Stimulated activated CD8-positive, alpha-beta memory T cell treated with anti-CD3 and anti-CD28 coated beads, Interleukin-4, amount 100 ng/mL, for 48 hours (primary cell): ENCODE measurements around the gene MYO15A.

ENCODE experiments used
- DNase-seq: peaks from one replicate; pipeline ENCODE4 v3.0.0-alpha.2; 2020

MYO15A gene

DNA sequence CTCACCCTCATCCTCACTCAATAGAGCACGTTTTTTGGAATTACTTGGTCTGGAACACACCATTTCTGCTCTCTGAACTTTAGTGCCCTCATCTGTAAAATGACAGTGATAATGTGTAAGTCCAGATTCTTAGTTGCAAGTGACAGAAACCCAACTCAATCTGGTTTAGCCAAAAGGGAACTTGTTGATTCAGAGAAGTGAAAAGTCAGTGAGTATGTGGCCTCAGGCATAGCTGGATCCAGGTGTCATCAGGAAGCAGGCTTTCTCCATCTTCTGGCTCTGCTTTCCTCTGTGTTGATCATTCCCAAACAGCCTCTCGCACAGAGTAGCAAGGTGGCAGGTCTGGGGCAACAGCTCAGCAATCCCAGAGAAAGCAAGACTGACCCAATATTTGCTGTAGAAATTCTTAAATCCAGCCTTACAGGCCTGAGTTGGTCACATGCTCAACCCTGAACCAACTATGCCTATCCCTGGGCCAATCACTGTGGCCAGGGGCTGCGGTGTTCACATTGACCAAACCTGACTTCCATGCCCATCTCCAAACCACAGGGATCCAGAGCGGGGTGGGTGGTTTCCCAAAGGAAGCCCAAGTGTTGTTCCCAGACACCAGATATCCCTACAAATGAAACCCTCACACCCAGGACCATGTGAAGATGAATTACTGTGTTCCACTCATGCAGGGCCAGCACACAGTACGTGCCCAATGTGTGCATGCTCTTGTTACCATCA lies 51.7 kb downstream of the MYO15A start:
- DNase-seq, result no peak

DNA sequence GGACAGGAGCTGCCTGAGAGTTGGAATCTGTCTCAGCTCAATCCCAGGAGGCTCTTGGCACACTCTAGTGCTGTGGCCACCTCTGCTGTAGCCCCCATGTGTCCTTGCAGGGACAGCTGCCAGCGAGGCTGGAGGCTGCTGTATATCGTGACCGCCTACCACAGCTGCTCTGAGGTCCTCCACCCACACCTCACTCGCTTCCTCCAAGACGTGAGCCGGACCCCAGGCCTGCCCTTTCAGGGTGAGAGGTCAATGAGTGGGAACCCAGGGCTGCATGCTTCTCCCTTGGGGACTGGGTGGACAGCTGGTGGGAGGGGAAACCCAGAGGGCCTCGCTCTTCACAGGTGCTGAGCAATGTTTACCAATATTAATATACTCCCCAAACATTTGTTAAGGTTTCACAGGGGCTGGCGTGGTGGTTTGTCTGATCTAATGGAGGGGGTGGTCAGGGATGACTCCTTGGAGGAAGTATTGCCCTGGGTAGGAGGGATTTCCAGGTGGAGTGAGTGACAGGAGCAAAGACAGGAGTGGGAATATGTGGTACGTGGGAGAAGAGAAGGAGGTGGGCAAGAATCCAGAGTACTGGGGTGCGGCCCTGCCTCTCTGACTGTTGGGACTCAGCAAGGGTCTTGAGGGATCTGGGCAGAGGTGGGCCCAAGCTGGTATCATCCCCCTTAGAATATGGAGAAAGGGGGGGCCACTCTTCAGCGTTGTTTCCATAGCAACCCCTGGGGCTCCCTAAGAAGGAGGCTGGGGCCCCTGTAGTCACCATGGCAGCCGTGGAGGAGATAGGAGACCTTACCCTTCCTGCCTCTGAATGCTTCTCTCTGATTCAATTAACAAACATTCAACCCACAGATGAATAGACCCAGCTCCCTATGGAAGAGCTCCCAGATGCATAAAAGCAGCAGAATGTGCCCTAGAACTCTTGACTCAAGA lies 52.9 kb downstream of the MYO15A start:
- DNase-seq, result no peak

DNA sequence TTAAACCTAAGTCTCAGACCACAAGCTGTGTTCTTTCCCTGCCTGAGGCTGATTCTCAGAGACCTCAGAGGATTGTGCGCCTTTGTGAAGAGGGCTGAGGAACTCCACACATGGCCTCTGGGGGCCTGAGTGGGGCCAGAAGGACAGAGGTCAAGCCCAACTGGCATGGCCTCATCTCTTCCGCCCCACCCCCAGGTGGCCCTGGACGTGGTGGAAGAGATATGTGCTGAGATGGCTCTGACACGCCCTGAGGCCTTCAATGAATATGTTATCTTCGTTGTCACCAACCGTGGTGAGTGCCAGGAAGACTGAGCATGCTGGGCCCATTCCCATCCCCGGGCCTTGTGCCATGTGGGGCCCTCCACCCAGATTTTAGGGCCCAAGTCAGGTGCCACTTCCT lies 55.0 kb downstream of the MYO15A start:
- no peak for DNase-seq

DNA sequence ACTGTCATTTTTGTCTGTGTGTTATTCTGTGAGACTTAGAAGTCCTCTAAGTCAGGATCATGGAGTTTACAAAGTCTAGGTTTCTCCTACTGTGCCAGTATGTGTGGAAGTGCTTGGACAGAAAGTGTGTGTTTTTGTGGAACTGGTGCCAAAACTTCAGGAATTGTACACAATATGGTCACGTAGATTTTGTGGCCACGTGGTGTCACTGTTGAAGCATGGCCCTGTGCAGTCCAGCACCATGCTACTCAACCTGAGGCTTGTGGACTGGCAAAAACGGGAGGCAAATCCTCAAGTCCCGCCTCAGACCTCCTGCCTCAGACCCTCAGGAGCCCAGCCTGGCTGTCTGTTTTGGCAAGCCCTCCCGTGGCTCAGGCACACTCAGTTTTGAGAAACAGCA lies 58.3 kb downstream of the MYO15A start:
- no peak for DNase-seq

DNA sequence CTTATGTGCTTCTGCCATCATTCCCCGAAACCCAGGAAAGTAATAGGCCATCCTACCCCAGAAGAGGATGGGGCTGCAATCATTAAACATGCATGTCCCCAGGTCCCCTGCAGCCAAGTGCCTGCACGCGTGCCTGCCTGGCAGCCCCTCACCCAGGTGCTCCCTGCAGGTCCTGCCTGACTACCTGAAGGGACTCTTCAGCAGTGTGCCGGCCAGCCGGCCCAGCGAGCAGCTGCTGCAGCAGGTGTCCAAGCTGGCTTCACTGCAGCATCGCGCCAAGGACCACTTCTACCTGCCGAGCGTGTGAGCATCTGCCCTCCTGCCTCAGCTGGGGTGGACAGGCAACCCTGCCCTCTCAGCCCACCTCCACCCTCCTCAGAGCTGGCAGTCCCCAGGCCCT lies 58.9 kb downstream of the MYO15A start:
- DNase-seq, result no peak

DNA sequence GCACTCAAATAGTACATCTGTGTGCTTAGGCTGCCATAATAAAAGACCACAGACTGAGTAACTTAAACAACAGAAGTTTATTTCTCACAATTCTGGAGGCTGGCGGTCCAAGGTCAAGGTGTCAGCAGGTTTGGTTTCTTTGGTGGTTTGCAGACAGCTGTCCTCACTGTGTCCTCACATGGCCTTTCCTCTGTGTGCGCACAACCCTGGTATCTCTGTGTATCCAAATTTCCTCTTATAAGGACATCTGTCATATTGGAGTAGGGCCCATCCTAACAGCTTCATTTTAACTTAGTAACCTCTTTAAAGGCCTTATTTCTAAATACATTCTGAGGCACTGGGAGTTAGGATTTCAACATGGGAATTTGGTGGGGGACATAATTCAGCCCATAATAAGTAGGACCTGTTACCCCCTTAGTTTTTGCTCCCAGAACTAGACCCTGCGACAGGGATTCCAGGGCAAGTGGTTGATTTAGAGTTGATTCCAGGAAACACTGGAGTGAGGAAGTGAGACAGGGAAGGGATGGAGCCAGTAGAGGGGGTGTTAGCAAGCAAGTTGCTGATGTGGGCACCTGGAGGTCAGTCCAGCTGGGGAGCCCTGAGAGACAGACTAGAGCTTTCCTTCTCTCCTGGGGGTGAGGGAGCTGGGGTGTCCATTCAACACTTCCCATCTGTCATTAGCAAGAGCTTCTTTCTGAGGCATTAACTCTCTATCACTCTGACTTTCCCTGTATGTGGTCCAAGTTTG lies 64.1 kb downstream of the MYO15A start:
- DNase-seq, result no peak

DNA sequence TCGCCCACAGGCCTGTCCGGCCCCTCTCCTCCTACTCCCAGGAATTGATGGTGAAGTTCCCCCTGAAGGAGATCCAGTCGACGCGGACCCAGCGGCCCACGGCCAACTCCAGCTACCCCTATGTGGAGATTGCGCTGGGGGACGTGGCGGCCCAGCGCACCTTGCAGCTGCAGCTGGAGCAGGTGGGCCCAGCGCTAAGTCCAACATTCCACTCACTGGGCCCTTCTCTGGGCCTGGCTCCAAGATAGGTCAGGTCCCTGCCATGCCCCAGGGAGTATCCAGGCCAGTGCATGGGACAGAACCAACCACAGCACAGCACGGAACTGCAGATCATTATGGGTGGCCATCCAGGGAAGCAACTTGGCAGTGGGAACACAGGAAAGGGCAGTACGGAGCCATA lies 65.2 kb downstream of the MYO15A start:
- DNase-seq, result no peak

DNA sequence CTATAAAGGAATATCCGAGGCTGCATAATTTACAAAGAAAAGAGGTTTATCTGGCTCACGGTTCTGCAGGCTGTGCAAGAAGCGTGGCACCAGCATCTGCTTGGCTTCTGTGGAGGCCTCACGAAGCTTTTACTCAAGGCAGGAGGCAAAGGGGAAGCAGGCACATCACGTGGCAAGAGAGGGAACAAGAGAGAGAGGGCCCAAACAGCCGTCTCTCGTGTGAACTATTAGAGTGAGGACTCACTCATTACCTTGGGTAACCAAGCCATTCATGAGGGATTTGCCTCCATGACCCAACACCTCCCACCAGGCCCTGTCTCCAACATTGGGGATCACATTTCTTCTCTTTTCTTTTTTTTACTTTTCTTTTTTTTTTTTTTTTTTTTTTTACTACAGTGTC lies 67.6 kb downstream of the MYO15A start:
- DNase-seq, result no peak

DNA sequence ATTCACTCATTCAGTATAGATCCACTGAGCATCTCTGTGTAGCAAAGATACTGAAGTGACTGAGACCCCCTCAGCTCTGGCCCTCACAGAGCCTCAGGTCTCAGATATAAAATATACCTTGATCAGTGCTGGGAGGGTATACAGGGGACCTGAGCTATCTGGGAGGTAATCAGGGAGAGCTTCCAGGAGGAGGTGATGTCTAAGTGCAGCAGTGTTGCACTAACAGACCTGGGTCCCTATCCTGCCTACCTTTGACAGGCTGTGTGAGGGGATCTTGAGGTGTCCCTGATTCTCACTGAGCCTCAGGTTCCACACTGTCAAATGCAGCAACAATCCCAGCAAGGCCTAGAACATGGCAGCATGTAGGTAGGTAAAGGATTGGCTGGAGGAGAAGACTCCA lies 68.6 kb downstream of the MYO15A start:
- no peak for DNase-seq

DNA sequence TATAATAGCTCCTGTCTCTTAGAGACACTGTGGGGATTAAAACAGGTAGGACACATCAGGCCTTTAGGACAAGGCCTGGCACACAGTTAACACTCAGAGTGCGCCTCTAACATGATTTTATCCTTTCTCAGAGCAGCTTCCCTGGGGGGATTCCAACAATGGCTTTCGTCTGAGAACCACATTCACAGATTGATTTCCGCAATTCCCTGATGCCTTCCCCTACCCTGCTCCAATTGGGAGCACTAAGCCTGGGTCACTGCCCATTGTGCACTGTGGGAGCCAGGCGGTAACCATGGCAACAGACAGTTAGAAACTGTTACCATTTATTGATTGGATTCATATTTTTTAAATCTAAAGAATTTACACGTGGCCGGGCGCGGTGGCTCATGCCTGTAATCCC lies 69.2 kb downstream of the MYO15A start:
- DNase-seq, result no peak

DNA sequence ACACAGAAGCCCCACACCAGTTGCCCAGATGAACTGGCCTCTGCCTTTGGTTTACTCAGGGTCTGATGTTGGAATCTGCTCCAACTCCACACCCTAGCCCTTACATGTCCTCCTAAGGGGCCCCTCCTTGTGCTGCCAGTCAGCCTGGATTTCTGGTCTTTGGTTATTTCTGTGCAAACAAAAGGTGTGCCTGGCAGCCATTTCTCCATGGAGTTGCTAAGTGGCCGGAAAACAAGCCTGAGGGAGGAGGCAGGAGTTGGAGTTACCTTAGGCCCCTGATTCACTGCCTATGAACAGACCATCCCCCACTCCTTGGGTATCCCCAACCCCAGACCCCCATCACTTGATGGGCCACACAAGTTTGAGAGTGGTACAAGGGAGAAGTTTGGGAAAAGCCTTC lies 70.6 kb downstream of the MYO15A start:
- DNase-seq, result no peak

DNA sequence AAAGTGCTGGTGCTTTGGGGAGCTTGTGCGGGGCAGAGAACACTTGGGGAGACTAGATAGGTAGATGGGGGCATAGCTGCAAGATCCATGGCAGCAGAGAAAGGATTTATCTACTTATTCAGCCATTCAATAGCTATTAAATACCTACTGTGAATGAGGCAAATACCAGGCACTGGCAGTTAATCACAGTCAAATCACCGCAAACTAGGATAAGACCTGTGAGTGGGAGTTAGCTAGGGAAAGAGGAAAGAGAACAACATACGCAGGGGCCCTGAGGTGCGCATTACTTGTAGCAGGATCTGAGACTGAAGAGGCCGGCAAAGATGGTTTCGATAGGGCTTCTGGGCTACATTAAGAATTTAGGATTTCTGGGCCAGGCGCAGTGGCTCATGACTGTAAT lies 71.2 kb downstream of the MYO15A start:
- DNase-seq, result no peak

DNA sequence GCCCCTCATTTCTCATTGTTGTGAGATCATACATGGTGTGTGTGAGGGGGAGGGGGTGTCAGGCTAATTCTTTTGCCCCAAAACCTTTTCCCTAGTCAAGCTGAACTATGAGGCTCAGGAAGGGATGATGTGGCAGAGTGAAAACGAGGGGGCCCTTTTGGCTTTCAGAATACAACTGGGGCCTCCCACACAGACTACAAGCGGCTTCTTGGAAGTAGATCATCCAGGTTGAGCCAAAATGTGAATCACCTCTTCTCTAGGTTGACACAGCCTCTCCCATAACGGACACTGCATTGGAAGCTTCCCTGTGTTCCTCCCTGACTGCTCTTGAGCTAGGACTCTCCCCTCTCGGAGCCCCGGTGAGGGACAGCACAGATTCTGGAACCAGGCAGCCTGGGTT lies 72.8 kb downstream of the MYO15A start:
- DNase-seq, result peak; percentile 75

DNA sequence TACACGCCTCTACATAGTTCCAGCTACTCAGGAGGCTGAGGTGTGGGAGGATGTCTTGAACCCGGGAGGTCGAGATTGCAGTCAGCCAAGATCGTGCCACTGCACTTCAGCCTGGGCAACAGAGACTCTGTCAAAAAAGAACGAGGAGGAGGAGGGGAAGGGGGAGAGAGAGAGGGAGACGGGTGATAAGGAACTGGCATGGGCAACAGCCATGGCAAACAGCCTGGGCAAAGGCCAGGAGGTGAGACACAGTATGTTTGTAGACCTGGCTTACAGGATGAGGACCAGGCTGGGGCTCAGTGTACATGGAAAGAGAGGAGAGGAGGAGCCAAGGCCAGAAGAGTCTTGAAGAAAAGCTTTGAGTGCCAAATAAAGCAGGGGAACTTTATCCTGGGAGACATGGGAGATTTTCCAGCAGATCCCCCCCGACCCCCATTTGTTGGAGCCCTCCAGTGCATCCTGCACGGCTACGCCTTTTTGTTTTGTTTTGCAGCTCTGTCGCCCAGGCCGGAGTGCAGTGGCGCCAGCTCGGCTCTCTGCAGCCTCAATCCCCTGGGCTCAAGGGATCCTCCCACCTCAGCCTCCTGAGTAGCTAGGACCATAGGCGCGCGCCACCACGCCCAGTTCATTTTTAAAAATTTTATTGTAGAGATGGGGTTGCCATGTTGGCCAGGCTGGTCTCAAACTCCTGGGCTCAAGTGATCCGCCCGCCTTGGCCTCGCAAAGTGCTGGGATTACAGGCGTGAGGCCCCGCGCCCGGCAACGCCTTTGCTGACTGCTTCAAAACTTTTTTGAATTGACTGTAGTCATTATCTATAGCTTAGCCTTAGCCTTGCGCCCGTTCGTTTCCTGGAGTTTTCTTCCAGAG lies 73.8 kb downstream of the MYO15A start:
- DNase-seq, result peak; percentile 41

DNA sequence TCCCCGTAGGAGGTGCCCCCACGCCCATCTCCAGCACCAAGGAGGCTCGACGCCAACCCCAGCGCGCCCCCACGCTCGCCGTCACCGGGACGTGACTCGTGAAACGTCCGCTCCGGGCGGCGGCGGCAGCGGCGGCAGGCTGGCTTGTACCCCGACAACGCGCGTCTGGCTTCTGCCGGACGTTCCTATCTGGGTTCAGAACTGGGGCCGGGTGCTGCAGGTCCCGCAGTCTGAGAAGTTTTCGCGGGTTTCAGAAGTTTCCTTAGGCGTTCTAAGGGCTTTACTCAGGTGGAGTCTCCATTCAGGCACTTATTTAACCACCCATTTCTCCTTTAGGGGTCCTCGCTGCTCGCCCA lies 74.4 kb downstream of the MYO15A start:
- DNase-seq, result peak; percentile 91

DNA sequence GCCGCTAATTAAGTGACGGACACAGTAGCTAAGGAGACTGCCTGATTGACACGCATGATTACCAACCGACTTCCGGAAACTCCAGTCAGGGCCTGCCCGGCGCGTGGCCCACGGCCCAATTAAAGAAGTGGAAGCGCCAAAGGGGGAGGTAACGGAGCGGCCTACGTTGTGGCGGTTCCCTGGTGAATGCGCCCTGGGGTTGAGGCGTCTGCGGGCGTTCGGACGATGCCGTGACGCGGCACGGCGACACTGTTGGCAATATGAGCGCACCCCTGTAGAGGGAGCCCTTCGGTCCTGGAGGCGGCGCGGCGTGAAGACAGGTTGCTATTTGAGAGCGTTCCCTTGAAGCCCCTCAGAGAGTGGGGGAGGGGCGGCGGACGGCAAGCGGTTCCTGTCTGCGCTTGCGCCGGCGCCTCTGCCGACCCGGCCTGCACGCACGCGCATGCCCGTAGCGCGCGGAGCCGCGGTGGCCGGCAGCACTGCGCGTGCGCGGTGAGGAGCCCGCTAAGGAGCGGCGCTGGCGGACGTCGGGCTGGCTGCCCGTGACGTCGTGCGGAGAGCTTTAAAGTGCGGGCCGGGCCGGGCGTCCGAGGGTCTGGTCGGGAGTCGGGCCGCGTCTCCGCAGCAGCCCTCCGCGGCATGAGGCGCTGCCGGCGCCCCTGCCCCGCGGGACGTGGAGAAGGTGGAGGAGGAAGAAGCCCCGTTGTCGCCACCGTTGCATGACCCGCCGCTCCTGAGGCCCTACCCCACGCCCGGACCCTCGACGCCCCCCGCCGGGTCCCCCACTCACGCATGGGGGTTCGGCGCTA lies 75.0 kb downstream of the MYO15A start, which contains the start of gene ALKBH5:
ALKBH5 (plus strand) TSS at position 495 of the 809 bp plus-strand sequence. CDS start 416 bp downstream, outside the sequence.
- peak; percentile 98 for DNase-seq

DNA sequence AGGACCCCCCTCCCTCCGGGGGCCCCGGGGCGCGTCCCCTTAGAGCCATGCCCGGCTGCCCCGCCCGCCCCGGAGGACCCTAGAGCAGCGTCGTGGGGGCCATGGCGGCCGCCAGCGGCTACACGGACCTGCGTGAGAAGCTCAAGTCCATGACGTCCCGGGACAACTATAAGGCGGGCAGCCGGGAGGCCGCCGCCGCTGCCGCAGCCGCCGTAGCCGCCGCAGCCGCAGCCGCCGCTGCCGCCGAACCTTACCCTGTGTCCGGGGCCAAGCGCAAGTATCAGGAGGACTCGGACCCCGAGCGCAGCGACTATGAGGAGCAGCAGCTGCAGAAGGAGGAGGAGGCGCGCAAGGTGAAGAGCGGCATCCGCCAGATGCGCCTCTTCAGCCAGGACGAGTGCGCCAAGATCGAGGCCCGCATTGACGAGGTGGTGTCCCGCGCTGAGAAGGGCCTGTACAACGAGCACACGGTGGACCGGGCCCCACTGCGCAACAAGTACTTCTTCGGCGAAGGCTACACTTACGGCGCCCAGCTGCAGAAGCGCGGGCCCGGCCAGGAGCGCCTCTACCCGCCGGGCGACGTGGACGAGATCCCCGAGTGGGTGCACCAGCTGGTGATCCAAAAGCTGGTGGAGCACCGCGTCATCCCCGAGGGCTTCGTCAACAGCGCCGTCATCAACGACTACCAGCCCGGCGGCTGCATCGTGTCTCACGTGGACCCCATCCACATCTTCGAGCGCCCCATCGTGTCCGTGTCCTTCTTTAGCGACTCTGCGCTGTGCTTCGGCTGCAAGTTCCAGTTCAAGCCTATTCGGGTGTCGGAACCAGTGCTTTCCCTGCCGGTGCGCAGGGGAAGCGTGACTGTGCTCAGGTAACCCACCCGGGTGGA lies 75.8 kb downstream of the MYO15A start:
- DNase-seq, result peak; percentile 78

DNA sequence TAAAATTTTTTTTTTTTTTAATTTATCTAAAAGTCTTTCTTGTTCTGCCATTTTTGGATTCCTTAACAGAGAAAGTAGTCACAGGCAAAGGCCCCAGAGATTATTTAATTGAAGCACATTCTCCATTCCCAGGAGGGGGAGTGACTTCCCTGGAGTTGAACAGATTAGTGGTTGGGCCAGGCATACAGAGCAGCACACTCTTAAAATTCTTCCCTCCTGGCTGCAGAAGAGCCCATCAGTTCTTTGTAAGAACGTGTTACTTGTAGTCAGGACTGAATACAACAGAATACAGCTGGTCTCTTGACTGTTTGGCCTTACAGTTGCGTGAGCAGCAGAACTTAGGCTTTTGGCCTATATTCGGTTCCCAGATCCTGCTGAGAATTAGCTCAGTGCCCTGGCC lies 76.8 kb downstream of the MYO15A start:
- no peak for DNase-seq

DNA sequence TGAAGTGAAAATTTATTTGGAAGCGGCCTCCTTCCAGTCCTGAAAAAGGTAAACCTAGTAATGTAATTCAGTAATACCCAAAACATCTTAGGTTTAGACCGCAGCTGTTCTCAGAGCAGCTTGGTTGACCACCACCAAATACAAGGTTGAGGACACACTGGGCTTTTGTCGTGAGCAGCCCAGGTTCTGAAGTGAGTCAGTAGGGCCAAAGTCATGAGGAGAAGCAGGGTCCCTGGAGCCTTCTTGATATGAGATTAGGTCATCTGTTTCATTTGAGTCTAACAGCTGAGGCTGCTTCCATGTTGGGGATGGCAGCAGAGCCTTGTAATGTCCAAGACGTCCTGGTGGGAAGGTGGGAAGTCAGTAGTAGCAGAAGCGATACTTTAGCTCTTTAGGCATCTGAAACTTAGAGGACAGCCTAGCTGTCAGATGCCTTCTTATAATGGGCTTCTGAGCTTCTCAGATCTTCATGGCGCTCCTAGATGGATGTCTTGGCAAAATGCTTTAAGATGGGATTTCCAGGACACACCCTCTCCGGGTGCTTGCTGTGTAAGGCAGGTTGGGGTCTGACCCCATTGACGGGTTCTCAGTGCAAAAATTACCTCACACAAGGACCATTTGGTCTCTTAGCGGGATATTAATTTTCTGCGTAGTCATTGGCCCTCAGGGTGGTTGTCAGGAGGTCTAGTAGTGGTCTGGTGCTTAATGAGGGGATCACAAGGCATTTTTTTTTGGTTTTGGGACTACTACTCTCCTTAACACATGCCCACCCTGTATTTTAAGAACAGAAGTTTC lies 77.5 kb downstream of the MYO15A start:
- no peak for DNase-seq

DNA sequence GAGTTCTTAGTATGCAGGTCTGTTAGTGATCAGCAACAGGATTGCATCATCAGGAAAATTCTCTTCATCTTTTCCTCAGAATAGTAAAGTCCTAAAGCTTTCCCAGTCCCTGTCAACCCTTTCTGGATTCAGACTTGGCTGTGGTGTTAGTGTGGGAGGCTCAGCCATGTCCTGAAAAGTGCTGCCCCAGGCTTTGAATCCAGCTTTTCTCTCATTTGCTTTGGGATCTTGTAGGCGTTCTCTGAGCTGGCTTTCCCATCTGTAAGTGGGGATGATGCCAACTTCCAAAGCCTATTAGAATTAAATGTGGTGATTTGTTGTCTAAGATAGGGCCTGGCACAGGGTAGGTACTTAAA lies 78.0 kb downstream of the MYO15A start:
- DNase-seq, result no peak
